ENCODE results near the gene PCP4. TPM values are rescaled to one million over a fixed set of nuclear protein-coding genes. Genes with fewer than 3 reads are reported as not detected.

PCP4 gene
- total RNA-seq, 1 experiment from 2014 or later: 4.7 TPM

GRCh38 chr21:39882151-39882838 is 15.1 kb downstream of the PCP4 start:
- CTCF ChIA-PET: no interaction called here
- Mint-ChIP-seq H3K27ac (ENCODE audit: unreplicated experiment) (no peak overlapping the region), H3K4me3 (ENCODE audit: unreplicated experiment) (no peak overlapping the region), H3K4me1 (ENCODE audit: low read depth, unreplicated experiment) (no peaks in the 10 kb centered on the region), H3K36me3 (ENCODE audit: insufficient read depth, unreplicated experiment) (no peaks in the 10 kb centered on the region), H3K9me3 (ENCODE audit: unreplicated experiment) (no peaks in the 10 kb centered on the region), H3K27me3 (ENCODE audit: insufficient read depth, unreplicated experiment) (no peaks in the 10 kb centered on the region)
- no TSS peak for BruUV-seq (replicated peaks)
- Histone ChIP-seq H3K36me3 (ENCODE audit: control insufficient read depth, insufficient read depth, low read length) (no peaks in the 10 kb centered on the region), H3K4me3 (ENCODE audit: low read depth, low read length) (no peak overlapping the region), H3K4me1 (no peaks in the 10 kb centered on the region), H3K9me3 (peaks cover 4% of the 10 kb centered on the region; the same call in 1 of the 2 replicates), H3K27me3 (replicated peaks; ENCODE audit: control insufficient read depth, insufficient read depth, low read length) (no peaks in the 10 kb centered on the region)
- no peak for TF ChIP-seq CTCF (IDR thresholded peaks at IDR 0.05; ENCODE audit: insufficient read depth in 1 of 2, low read depth in 1 of 2, low read length in 1 of 2, severe bottlenecking in 1 of 2, unreplicated experiment in 1 of 2)
- POLR2A ChIA-PET: no interaction called here
- intact Hi-C loops (cut with micrococcal nuclease; ENCODE audit: unreplicated experiment): no loop called here
- DNase-seq: no peak

- Histone ChIP-seq H3K4me3 (ENCODE audit: low read depth, low read length) (no peak overlapping the region), H3K36me3 (ENCODE audit: control insufficient read depth, insufficient read depth, low read length) (no peaks in the 10 kb centered on the region), H3K4me1 (no peaks in the 10 kb centered on the region), H3K9me3 (peaks cover 4% of the 10 kb centered on the region; the same call in 1 of the 2 replicates), H3K27me3 (replicated peaks; ENCODE audit: control insufficient read depth, insufficient read depth, low read length) (no peaks in the 10 kb centered on the region)
- no peak overlapping the region for H3K27ac Mint-ChIP-seq (ENCODE audit: unreplicated experiment)
- H3K36me3 Mint-ChIP-seq (ENCODE audit: insufficient read depth, unreplicated experiment): no peaks in the 10 kb centered on the region
- H3K4me3 Mint-ChIP-seq (ENCODE audit: unreplicated experiment): no peak overlapping the region
- BruUV-seq (replicated peaks): no TSS peak
- CTCF ChIA-PET: no interaction called here
- no peaks in the 10 kb centered on the region for H3K4me1 Mint-ChIP-seq (ENCODE audit: low read depth, unreplicated experiment)
- H3K9me3 Mint-ChIP-seq (ENCODE audit: unreplicated experiment): no peaks in the 10 kb centered on the region
- TF ChIP-seq CTCF (IDR thresholded peaks at IDR 0.05; ENCODE audit: insufficient read depth in 1 of 2, low read depth in 1 of 2, low read length in 1 of 2, severe bottlenecking in 1 of 2, unreplicated experiment in 1 of 2): no peak
- H3K27me3 Mint-ChIP-seq (ENCODE audit: insufficient read depth, unreplicated experiment): no peaks in the 10 kb centered on the region
- DNase-seq: no peak
- POLR2A ChIA-PET: no interaction called here
- intact Hi-C loops (cut with micrococcal nuclease; ENCODE audit: unreplicated experiment): no loop called here
These were observed 15.6 kb downstream of the PCP4 start for GRCh38 chr21:39882839-39883195.

GRCh38 chr21:39885119-39885848 is 18.0 kb downstream of the PCP4 start:
- intact Hi-C loops (cut with micrococcal nuclease; ENCODE audit: unreplicated experiment): no loop called here
- H3K27me3 ChIP-seq (replicated peaks; ENCODE audit: control insufficient read depth, insufficient read depth, low read length): no peaks in the 10 kb centered on the region
- H3K4me1 Mint-ChIP-seq (ENCODE audit: low read depth, unreplicated experiment): no peaks in the 10 kb centered on the region

More at GRCh38 chr21:39885119-39885848, 18.0 kb downstream of the PCP4 start:
- no peaks in the 10 kb centered on the region for H3K9me3 Mint-ChIP-seq (ENCODE audit: unreplicated experiment)
- no peak for TF ChIP-seq CTCF (IDR thresholded peaks at IDR 0.05; ENCODE audit: insufficient read depth in 1 of 2, low read depth in 1 of 2, low read length in 1 of 2, severe bottlenecking in 1 of 2, unreplicated experiment in 1 of 2)
- Histone ChIP-seq H3K4me3 (ENCODE audit: low read depth, low read length) (no peak overlapping the region), H3K9me3 (no peaks in the 10 kb centered on the region), H3K36me3 (ENCODE audit: control insufficient read depth, insufficient read depth, low read length) (no peaks in the 10 kb centered on the region), H3K4me1 (no peaks in the 10 kb centered on the region)
- H3K36me3 Mint-ChIP-seq (ENCODE audit: insufficient read depth, unreplicated experiment): no peaks in the 10 kb centered on the region
- BruUV-seq (replicated peaks): no TSS peak
- H3K27me3 Mint-ChIP-seq (ENCODE audit: insufficient read depth, unreplicated experiment): no peaks in the 10 kb centered on the region
- H3K27ac Mint-ChIP-seq (ENCODE audit: unreplicated experiment): no peak overlapping the region
- ChIA-PET CTCF (no interaction called here), POLR2A (no interaction called here)
- H3K4me3 Mint-ChIP-seq (ENCODE audit: unreplicated experiment): no peak overlapping the region
- DNase-seq: no peak

All from Caco-2 (cell line).